C4-2B (cell line): ENCODE data around the gene KDM6A.
A peak's percentile ranks its signal among the peaks of the same experiment; 100 is the strongest.

Experiments used
- H3K27ac ChIP-seq: fragments of 450-650 bp; 2 replicates; pipeline ENCODE4 v1.5.1; 2017
- ZFX ChIP-seq: fragments of 450-650 bp; IDR thresholded peaks from 2 replicates; pipeline ENCODE4 v1.6.1; 2017
- TF ChIP-seq, protein P1 (sequence below): fragments of 450-650 bp; conservative IDR thresholded peaks from 2 replicates; pipeline ENCODE4 v1.5.1; 2017; ENCODE audit warnings: mild to moderate bottlenecking

The KDM6A gene

DNA sequence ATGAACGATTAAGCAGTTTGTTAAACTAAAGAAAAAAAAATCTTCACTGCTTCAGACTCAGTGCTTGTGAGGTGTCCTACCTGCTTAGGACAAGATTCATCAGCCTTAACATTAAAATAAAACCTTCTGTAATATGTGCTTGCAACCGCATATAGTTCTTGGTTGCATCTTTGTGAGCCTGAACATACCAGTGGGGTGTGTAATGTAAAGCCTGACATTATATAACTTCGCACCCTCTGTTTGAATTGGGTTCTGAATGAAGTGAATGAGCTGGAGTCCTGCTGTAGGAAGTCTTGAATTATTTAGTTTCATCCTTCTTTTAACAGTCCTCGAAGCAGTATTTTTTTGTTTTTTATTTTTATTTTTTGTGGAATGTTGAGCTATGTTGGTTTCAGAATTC is 3.1 kb downstream of the KDM6A start:
- TF ChIP-seq ZFX = no peak
- TF ChIP-seq, protein P1, sequence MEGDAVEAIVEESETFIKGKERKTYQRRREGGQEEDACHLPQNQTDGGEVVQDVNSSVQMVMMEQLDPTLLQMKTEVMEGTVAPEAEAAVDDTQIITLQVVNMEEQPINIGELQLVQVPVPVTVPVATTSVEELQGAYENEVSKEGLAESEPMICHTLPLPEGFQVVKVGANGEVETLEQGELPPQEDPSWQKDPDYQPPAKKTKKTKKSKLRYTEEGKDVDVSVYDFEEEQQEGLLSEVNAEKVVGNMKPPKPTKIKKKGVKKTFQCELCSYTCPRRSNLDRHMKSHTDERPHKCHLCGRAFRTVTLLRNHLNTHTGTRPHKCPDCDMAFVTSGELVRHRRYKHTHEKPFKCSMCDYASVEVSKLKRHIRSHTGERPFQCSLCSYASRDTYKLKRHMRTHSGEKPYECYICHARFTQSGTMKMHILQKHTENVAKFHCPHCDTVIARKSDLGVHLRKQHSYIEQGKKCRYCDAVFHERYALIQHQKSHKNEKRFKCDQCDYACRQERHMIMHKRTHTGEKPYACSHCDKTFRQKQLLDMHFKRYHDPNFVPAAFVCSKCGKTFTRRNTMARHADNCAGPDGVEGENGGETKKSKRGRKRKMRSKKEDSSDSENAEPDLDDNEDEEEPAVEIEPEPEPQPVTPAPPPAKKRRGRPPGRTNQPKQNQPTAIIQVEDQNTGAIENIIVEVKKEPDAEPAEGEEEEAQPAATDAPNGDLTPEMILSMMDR = no peak
- H3K27ac ChIP-seq = no peak overlapping the region

DNA sequence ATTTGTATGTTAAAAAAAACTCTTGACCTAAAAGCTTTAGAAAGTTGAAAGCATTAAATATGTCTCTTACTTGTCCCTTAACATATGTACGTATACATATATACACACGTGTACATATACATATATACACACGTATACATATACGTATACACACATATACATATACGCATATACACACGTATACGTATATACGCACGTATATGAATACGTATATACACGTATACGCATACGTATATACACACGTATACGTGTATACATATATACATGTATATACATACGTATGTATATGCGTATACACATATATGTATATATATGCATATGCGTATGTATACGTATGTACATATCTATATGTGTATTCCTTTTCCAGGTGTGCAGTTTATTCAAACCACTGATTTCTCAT is 3.8 kb downstream of the KDM6A start:
- no peak for TF ChIP-seq ZFX
- TF ChIP-seq, protein P1 = no peak
- H3K27ac ChIP-seq = no peak overlapping the region

DNA sequence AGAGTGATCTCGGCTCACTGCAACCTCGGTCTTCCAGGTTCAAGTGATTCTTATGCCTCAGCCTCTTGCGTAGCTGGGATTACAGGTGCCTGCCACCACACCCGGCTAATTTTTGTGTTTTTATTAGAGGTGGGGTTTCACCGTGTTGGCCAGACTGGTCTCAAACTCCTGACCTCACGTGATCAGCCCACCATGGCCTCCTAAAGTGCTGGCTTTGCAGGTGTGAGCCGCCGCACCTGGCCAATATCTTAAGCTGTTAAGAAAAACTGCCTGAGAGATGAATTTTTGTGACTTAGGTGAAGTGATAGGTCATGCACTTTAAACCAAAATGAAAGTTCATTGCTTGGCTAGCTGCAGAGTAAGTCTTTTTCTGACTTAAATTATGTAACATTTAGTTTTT is 5.8 kb downstream of the KDM6A start:
- no peak for TF ChIP-seq ZFX
- TF ChIP-seq, protein P1 = no peak
- H3K27ac ChIP-seq = peak overlapping the region; percentile 91

DNA sequence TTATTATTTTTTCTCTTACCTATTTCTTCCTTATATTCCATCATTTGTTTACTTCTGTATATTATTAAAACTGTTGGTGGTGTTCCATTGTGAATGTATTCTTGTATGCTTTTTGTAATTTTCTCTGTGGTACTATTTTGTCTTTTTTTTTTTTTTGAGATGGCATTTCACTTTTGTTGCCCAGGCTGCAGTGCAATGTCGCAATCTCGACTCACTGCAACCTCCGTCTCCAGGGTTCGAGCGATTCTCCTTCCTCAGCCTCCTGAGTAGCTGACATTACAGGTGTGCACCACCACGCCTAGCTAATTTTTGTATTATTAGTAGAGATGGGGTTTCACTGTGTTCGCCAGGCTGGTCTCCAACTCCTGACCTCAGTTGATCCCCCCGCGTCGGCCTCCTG is 8.6 kb downstream of the KDM6A start:
- peak overlapping the region; percentile 58 for H3K27ac ChIP-seq
- no peak for TF ChIP-seq ZFX
- TF ChIP-seq, protein P1 = no peak

DNA sequence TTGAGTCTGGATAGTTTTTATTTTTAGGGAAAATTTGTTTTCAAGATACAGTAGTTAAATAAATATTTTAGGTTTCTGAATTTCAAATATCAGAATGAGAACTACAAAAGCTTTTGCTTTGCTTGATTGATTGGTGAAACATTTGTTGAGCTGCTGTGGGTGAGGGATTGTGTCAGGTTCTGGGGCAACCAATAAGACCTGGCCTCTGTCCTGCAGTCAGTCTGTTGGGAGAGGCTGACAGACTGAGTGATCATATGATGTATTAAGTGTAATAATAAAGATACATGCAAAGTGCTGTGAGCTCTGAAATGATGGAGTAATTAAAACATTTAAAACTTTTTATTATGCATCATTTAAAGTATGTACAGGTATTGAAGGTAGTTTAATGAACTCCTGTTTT is 9.6 kb downstream of the KDM6A start:
- peak overlapping the region; percentile 68 for H3K27ac ChIP-seq
- no peak for TF ChIP-seq ZFX
- TF ChIP-seq, protein P1 = no peak

- peak overlapping the region; percentile 49 for H3K27ac ChIP-seq
- TF ChIP-seq, protein P1 = no peak
- no peak for TF ChIP-seq ZFX
These were observed 12.0 kb downstream of the KDM6A start for GRCh38 chrX:44884944-44885343.

DNA sequence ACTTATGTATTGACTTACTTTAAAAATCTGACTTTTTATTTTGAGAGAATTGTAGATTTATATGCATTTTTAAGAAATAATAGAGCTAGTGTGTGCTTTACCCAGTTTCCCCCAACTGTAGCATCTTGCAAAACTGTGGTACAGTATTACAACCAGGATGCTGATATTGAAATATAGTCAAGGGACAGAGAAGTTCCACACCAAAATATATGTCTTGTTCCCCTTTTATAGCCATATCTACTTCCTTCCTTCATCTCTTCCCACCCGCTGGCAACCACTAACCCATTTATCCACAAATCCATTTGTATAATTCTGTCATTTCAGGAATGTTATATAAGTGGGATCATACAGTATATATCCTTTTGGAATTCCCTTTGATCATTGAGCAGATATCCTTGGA is 16.8 kb downstream of the KDM6A start:
- no peak overlapping the region for H3K27ac ChIP-seq
- TF ChIP-seq, protein P1 = no peak
- no peak for TF ChIP-seq ZFX
